HG03342 (cell line): ENCODE measurements around the gene WASHC4.
A peak's percentile ranks its signal among the peaks of the same experiment; 100 is the strongest.
"Not testable (repeated sequence)": the region's sequence is repeated elsewhere in the genome, so short reads cannot be mapped to it uniquely, and the experiment has no call there.

Experiments
- ATAC-seq: cut with Tn5 transposase; IDR thresholded peaks from one replicate; pipeline ENCODE4 v1.9.1; 2021; ENCODE audit warnings: mild to moderate bottlenecking, moderate library complexity; ENCODE audit not compliant: unreplicated experiment

Gene WASHC4

GRCh38 chr12:105089817-105090216 is 17.7 kb upstream of the WASHC4 start:
- no peak for ATAC-seq

- no peak for ATAC-seq
Measured at GRCh38 chr12:105090361-105090760, 17.2 kb upstream of the WASHC4 start.

GRCh38 chr12:105091476-105092206 is 15.9 kb upstream of the WASHC4 start:
- ATAC-seq = no peak

- ATAC-seq = no peak
Measured at GRCh38 chr12:105092336-105092735, 15.2 kb upstream of the WASHC4 start.

- not testable (repeated sequence) for ATAC-seq
Measured at GRCh38 chr12:105095338-105095737, 12.2 kb upstream of the WASHC4 start.

GRCh38 chr12:105099356-105099755 is 8.2 kb upstream of the WASHC4 start:
- ATAC-seq = no peak

GRCh38 chr12:105100207-105100985 is 7.1 kb upstream of the WASHC4 start:
- no peak for ATAC-seq

- ATAC-seq = no peak
Measured at GRCh38 chr12:105100998-105101397, 6.5 kb upstream of the WASHC4 start.

GRCh38 chr12:105102673-105103072 is 4.9 kb upstream of the WASHC4 start:
- no peak for ATAC-seq

GRCh38 chr12:105104762-105105161 is 2.8 kb upstream of the WASHC4 start:
- ATAC-seq = no peak

- ATAC-seq = no peak
Measured at GRCh38 chr12:105106621-105107020, 910 bp upstream of the WASHC4 start.

GRCh38 chr12:105107171-105107493 is 399 bp upstream of the WASHC4 start:
- ATAC-seq = peak; percentile 6

GRCh38 chr12:105109465-105110212 is 2.1 kb downstream of the WASHC4 start:
- peak; percentile 33 for ATAC-seq

- no peak for ATAC-seq
Measured at GRCh38 chr12:105110851-105111250, 3.3 kb downstream of the WASHC4 start.

- ATAC-seq = no peak
Measured at GRCh38 chr12:105113094-105113493, 5.6 kb downstream of the WASHC4 start.

GRCh38 chr12:105116969-105117368 is 9.4 kb downstream of the WASHC4 start:
- no peak for ATAC-seq

- no peak for ATAC-seq
Measured at GRCh38 chr12:105120551-105120950, 13.0 kb downstream of the WASHC4 start.

GRCh38 chr12:105138248-105138647 is 30.7 kb downstream of the WASHC4 start:
- no peak for ATAC-seq

GRCh38 chr12:105141320-105141922 is 33.9 kb downstream of the WASHC4 start:
- no peak for ATAC-seq

- no peak for ATAC-seq
Measured at GRCh38 chr12:105142259-105142658, 34.7 kb downstream of the WASHC4 start.

- no peak for ATAC-seq
Measured at GRCh38 chr12:105156260-105156659, 48.7 kb downstream of the WASHC4 start.
